Measurements from ENCODE around the gene ASAP2.

DNA sequence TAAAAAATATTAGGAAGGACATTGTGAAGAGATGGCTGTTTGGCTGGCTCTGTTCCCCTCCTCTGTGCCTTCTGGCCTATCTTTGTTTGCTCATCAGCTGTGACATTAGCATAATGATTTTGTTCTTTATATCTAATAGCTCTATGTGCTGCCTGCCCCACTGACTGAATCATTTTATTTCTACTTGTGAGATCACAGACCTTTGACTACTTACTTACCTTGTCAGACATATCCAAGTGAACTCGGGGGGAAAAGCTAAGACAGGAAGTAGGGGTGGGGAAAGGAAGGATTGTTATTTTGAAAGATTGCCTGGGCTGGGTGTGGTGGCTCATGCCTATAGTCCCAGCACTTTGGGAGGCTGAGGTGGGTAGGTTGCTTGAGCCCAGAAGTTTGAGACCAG, 104.2 kb downstream of the ASAP2 start:
- TF ChIP-seq CTCF (conservative IDR thresholded peaks at IDR 0.05; ENCODE audit: low read depth, low read length): no peak
- TF ChIP-seq EZH2 (IDR thresholded peaks at IDR 0.05; ENCODE audit: low read length, unreplicated experiment): no peak
